Duodenal mucosa (tissue), 2 donors: ENCODE data around the gene PSG6.
"Not testable (repeated sequence)": the region's sequence is repeated elsewhere in the genome, so short reads cannot be mapped to it uniquely, and the experiment has no call there.

Experiments used
- H3K27ac ChIP-seq: one replicate; pipeline ENCODE4 v1.7.0; 2013; ENCODE audit warnings: low read depth, low read length
- H3K27me3 ChIP-seq, 2 donors: one replicate each; pipeline ENCODE4 v1.7.0; 2013; ENCODE audit warnings: low read length in 2 of 2, control low read depth in 1 of 2; ENCODE audit not compliant: insufficient read depth in 2 of 2, control insufficient read depth in 1 of 2
- H3K36me3 ChIP-seq, 2 donors: one replicate each; pipeline ENCODE4 v1.7.0; 2013; ENCODE audit warnings: low read length in 2 of 2, control low read depth in 1 of 2; ENCODE audit not compliant: insufficient read depth in 2 of 2, control insufficient read depth in 1 of 2
- H3K4me1 ChIP-seq, 2 donors: one replicate each; pipeline ENCODE4 v1.7.0; 2013; ENCODE audit warnings: low read length in 2 of 2, control low read depth in 1 of 2; ENCODE audit not compliant: insufficient read depth in 2 of 2, control insufficient read depth in 1 of 2
- H3K4me3 ChIP-seq, 2 donors: one replicate each; pipeline ENCODE4 v1.7.0; 2013; ENCODE audit warnings: low read length in 2 of 2, low read depth in 1 of 2
- H3K9ac ChIP-seq, 2 donors: one replicate each; pipeline ENCODE4 v1.7.0; 2013; ENCODE audit warnings: low read length in 2 of 2, low read depth in 1 of 2
- H3K9me3 ChIP-seq, 2 donors: one replicate each; pipeline ENCODE4 v1.7.0; 2013; ENCODE audit warnings: low read length in 2 of 2, control low read depth in 1 of 2; ENCODE audit not compliant: control insufficient read depth in 1 of 2

Gene PSG6

GRCh38 chr19:42882010-42882409 is 35.7 kb downstream of the PSG6 start:
- not testable (repeated sequence) for H3K9me3 ChIP-seq, H3K4me3 ChIP-seq, H3K9ac ChIP-seq, H3K27me3 ChIP-seq, H3K36me3 ChIP-seq, H3K4me1 ChIP-seq, H3K27ac ChIP-seq

- H3K9me3 ChIP-seq, H3K27ac ChIP-seq, H3K36me3 ChIP-seq, H3K4me3 ChIP-seq, H3K9ac ChIP-seq, H3K27me3 ChIP-seq, H3K4me1 ChIP-seq: not testable (repeated sequence)
These were observed 36.4 kb downstream of the PSG6 start for GRCh38 chr19:42881279-42881678.

GRCh38 chr19:42880621-42881020 is 37.1 kb downstream of the PSG6 start:
- H3K9me3 ChIP-seq, H3K27ac ChIP-seq, H3K36me3 ChIP-seq, H3K4me3 ChIP-seq, H3K27me3 ChIP-seq, H3K9ac ChIP-seq, H3K4me1 ChIP-seq: not testable (repeated sequence)

GRCh38 chr19:42879613-42880012 is 38.1 kb downstream of the PSG6 start, which contains the start of gene PSG1:
Gene PSG1 (minus strand): TSS chr19:42879713. CDS start chr19:42879581, 132 bp downstream.
- Histone ChIP-seq H3K36me3 (no peaks in the 10 kb centered on the region), H3K27me3 (no peaks in the 10 kb centered on the region), H3K9ac (no peak within 1 kb of the TSS), H3K9me3 (no peaks in the 10 kb centered on the region), H3K4me1 (no peaks in the 10 kb centered on the region), H3K4me3 (no peak within 1 kb of the TSS), H3K27ac (no peak within 1 kb of the TSS)

GRCh38 chr19:42876596-42876995 is 41.1 kb downstream of the PSG6 start:
- not testable (repeated sequence) for H3K4me3 ChIP-seq, H3K36me3 ChIP-seq, H3K27ac ChIP-seq, H3K4me1 ChIP-seq, H3K9ac ChIP-seq, H3K27me3 ChIP-seq, H3K9me3 ChIP-seq

- H3K4me3 ChIP-seq, H3K9me3 ChIP-seq, H3K36me3 ChIP-seq, H3K27ac ChIP-seq, H3K9ac ChIP-seq, H3K27me3 ChIP-seq, H3K4me1 ChIP-seq: not testable (repeated sequence)
These were observed 41.8 kb downstream of the PSG6 start for GRCh38 chr19:42875881-42876280.

GRCh38 chr19:42874901-42875813 is 42.5 kb downstream of the PSG6 start:
- H3K4me1 ChIP-seq, H3K27ac ChIP-seq, H3K36me3 ChIP-seq, H3K9ac ChIP-seq, H3K9me3 ChIP-seq, H3K27me3 ChIP-seq, H3K4me3 ChIP-seq: not testable (repeated sequence)

GRCh38 chr19:42874136-42874535 is 43.6 kb downstream of the PSG6 start:
- H3K27me3 ChIP-seq, H3K9me3 ChIP-seq, H3K4me1 ChIP-seq: not testable (repeated sequence)

GRCh38 chr19:42872608-42873007 is 45.1 kb downstream of the PSG6 start:
- Histone ChIP-seq H3K4me3 (no peak overlapping the region), H3K9me3 (no peaks in the 10 kb centered on the region), H3K4me1 (no peaks in the 10 kb centered on the region), H3K27ac (no peak overlapping the region), H3K27me3 (no peaks in the 10 kb centered on the region), H3K36me3 (no peaks in the 10 kb centered on the region), H3K9ac (no peak overlapping the region)

More at GRCh38 chr19:42874136-42874535, 43.6 kb downstream of the PSG6 start:
- H3K9ac ChIP-seq, H3K36me3 ChIP-seq, H3K4me3 ChIP-seq, H3K27ac ChIP-seq: not testable (repeated sequence)

- Histone ChIP-seq H3K4me3 (no peak overlapping the region), H3K9ac (no peak overlapping the region), H3K36me3 (no peaks in the 10 kb centered on the region), H3K4me1 (no peaks in the 10 kb centered on the region), H3K27ac (no peak overlapping the region), H3K9me3 (no peaks in the 10 kb centered on the region), H3K27me3 (no peaks in the 10 kb centered on the region)
These were observed 60.2 kb downstream of the PSG6 start for GRCh38 chr19:42857544-42857867.
